ENCODE measurements around the gene ANTXR1. TPM values are rescaled to one million over a fixed set of nuclear protein-coding genes. Genes with fewer than 3 reads are reported as not detected.

ANTXR1 gene
- total RNA-seq, 4 donors from 2014 or later: 53.7 to 69.0 (median 59.3) TPM

GRCh38 chr2:69157441-69157840 lies 144.5 kb downstream of the ANTXR1 start:
- H3K27me3 ChIP-seq: no peaks in the 10 kb centered on the region
- H3K4me3 ChIP-seq: no peak overlapping the region
- no peaks in the 10 kb centered on the region for H3K9me3 ChIP-seq
- TF ChIP-seq, protein P1, sequence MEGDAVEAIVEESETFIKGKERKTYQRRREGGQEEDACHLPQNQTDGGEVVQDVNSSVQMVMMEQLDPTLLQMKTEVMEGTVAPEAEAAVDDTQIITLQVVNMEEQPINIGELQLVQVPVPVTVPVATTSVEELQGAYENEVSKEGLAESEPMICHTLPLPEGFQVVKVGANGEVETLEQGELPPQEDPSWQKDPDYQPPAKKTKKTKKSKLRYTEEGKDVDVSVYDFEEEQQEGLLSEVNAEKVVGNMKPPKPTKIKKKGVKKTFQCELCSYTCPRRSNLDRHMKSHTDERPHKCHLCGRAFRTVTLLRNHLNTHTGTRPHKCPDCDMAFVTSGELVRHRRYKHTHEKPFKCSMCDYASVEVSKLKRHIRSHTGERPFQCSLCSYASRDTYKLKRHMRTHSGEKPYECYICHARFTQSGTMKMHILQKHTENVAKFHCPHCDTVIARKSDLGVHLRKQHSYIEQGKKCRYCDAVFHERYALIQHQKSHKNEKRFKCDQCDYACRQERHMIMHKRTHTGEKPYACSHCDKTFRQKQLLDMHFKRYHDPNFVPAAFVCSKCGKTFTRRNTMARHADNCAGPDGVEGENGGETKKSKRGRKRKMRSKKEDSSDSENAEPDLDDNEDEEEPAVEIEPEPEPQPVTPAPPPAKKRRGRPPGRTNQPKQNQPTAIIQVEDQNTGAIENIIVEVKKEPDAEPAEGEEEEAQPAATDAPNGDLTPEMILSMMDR (IDR thresholded peaks at IDR 0.05): no peak
- TF ChIP-seq POLR2A (IDR thresholded peaks at IDR 0.05) (no peak), EP300 (IDR thresholded peaks at IDR 0.05) (no peak)
- 97 to 98% methylated on average over 3 of the region's 3 CpGs for WGBS, 2 donors
- no peak overlapping the region for H3K27ac ChIP-seq
- peaks cover 0 to 33% (median 0%) of the 10 kb centered on the region in 3 donors for H3K36me3 ChIP-seq
- H3K4me1 ChIP-seq: peaks cover 0 to 48% (median 6%) of the 10 kb centered on the region in 4 donors
- no peak for DNase-seq (ENCODE audit: low spot score in 2 of 2)

DNA sequence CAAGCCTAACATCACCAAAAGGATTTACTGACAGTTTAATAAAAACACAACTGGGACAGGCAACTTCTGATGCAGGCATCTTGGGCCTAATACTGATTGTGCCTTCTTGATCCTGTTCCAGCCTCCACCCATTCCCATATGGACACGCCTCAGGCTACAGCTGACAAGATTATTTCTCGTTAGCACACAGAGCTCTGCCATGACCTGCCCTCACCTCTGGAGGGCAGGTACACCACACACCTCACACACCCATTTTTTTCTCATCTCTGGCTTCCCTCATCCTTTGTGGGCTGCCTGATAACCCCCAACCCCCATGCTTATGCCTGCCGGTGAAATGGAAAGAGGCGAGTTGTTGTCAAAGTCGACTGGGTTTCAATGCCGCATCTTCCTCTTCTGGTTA lies 147.0 kb downstream of the ANTXR1 start:
- Histone ChIP-seq H3K4me3 (no peak overlapping the region), H3K4me1 (peaks cover 0 to 45% (median 8%) of the 10 kb centered on the region in 4 donors)
- TF ChIP-seq POLR2A (IDR thresholded peaks at IDR 0.05): no peak
- TF ChIP-seq, protein P1 (IDR thresholded peaks at IDR 0.05): no peak
- no peak for TF ChIP-seq EP300 (IDR thresholded peaks at IDR 0.05)

DNA sequence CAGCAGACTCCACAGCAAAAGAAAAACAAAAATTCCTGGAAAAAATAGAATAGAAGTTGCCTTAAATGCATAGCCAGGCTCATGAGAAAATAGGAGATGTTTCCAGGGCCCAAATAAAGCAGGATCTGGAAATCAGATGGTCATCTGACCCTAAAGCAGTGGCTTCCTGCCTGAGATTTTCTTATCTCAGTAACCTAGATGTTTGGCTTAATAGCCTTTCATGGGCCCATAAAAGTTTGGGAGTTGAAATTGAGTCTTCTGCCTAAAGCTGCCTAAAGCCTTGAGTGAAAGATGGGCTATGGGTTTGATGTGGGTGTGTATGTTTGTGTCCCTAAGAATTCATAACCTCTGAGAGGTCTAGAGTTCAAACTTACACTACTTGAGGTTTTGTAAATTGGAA lies 149.1 kb downstream of the ANTXR1 start:
- H3K4me3 ChIP-seq: no peak overlapping the region
- H3K4me1 ChIP-seq: peaks cover 0 to 43% (median 8%) of the 10 kb centered on the region in 4 donors
- H3K9me3 ChIP-seq: no peaks in the 10 kb centered on the region
- H3K36me3 ChIP-seq: peaks cover 0 to 10% (median 0%) of the 10 kb centered on the region in 3 donors
- H3K27me3 ChIP-seq: no peaks in the 10 kb centered on the region
- peak overlapping the region in 2 of 4 donors; percentile 47 to 65 for H3K27ac ChIP-seq
- no peak for DNase-seq (ENCODE audit: low spot score in 2 of 2)
- TF ChIP-seq, protein P1 (IDR thresholded peaks at IDR 0.05): no peak
- no peak for TF ChIP-seq EP300 (IDR thresholded peaks at IDR 0.05)
- TF ChIP-seq POLR2A (IDR thresholded peaks at IDR 0.05): no peak

More for the DNA sequence above, 147.0 kb downstream of the ANTXR1 start:
- DNase-seq (ENCODE audit: low spot score in 2 of 2): no peak
- Histone ChIP-seq H3K27me3 (no peaks in the 10 kb centered on the region), H3K9me3 (no peaks in the 10 kb centered on the region), H3K36me3 (peaks cover 0 to 24% (median 0%) of the 10 kb centered on the region in 3 donors), H3K27ac (no peak overlapping the region)
- 75 to 80% methylated on average over 6 of the region's 6 CpGs for WGBS, 2 donors

DNA sequence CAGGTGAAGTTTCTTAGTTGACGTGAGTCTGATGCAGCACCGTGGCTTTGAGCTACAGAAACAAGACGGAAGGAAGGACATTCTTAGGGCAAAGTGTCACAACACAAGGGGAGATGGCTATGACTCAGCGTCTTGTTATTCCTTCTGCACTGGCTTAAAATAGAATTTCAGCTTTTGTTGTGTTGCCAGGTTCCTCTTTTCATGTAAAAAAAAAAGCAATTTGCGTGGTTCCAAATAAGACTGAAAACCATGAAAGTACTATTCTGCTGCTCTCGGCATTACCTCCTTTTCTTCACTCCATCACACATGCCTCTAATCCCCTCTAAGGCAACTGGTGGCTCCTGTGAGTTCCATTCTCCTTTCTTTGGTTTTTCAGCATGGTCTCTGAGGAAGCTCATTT lies 150.1 kb downstream of the ANTXR1 start:
- H3K4me1 ChIP-seq: peaks cover 0 to 48% (median 8%) of the 10 kb centered on the region in 4 donors
- H3K36me3 ChIP-seq: peaks cover 0 to under 1% (median 0%) of the 10 kb centered on the region in 3 donors
- H3K27me3 ChIP-seq: no peaks in the 10 kb centered on the region
- TF ChIP-seq EP300 (IDR thresholded peaks at IDR 0.05) (peak in 1 of 2 donors; percentile 80), POLR2A (IDR thresholded peaks at IDR 0.05) (no peak)
- DNase-seq (ENCODE audit: low spot score in 2 of 2): peak in 1 of 2 donors; percentile 34
- H3K27ac ChIP-seq: peak overlapping the region in 2 of 4 donors; percentile 47 to 65
- WGBS, 2 donors: 36 to 48% methylated on average over 6 of the region's 6 CpGs
- no peak overlapping the region for H3K4me3 ChIP-seq
- H3K9me3 ChIP-seq: no peaks in the 10 kb centered on the region

DNA sequence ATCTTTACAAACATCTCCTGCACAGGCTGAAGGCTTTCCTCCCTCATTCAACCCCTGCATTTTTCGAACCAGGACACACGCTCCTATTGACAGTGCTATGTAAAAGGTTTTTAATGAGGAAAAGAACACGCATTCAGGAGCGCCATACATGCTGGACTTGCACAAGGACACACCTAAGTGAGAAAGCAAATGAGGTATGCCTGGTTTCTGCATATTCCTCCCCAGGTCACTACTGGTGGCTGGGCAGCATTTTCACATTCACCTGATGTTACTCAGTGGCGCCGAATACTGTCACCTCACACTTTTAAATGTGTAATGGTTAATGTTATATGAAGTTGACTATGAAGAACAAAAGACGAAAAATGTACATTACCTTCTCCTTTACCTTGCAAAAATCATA lies 150.6 kb downstream of the ANTXR1 start:
- H3K36me3 ChIP-seq: no peaks in the 10 kb centered on the region
- peaks cover 0 to 48% (median 8%) of the 10 kb centered on the region in 4 donors for H3K4me1 ChIP-seq
- TF ChIP-seq POLR2A (IDR thresholded peaks at IDR 0.05): no peak
- TF ChIP-seq, protein P1 (IDR thresholded peaks at IDR 0.05): no peak
- no peak for TF ChIP-seq EP300 (IDR thresholded peaks at IDR 0.05)
- 94 to 98% methylated on average over 7 of the region's 7 CpGs for WGBS, 2 donors
- peak overlapping the region in 2 of 4 donors; percentile 14 to 18 for H3K27ac ChIP-seq
- DNase-seq (ENCODE audit: low spot score in 2 of 2): no peak
- no peaks in the 10 kb centered on the region for H3K27me3 ChIP-seq
- H3K9me3 ChIP-seq: no peaks in the 10 kb centered on the region
- no peak overlapping the region for H3K4me3 ChIP-seq
